Heart right ventricle (tissue), 16 donors: ENCODE measurements around the gene MB21D2. TPM values are rescaled to one million over a fixed set of nuclear protein-coding genes. Genes with fewer than 3 reads are reported as not detected.

Source experiments
- ATAC-seq, 8 donors: fragments of 200-7000 bp; cut with Tn5 transposase; one replicate each; pipeline ENCODE4 v1.9.1; 2020; ENCODE audit warnings: mild to moderate bottlenecking in 8 of 8, moderate library complexity in 8 of 8, moderate number of reproducible peaks in 1 of 8
- DNase-seq, 2 donors: peaks; one replicate each; pipeline ENCODE4 v3.0.0-alpha.2; 2020
- H3K27ac ChIP-seq, 10 donors: fragments of 200-600 bp; sonication (generic) in 2 of 10; one replicate each; pipeline versions ENCODE4 v1.5.0 to v1.8.0; 2020 to 2022; ENCODE audit warnings: mild to moderate bottlenecking in 3 of 10
- H3K27me3 ChIP-seq, 7 donors: fragments of 200-600 bp; one replicate each; pipeline ENCODE4 v1.8.0; 2021 to 2022; ENCODE audit warnings: mild to moderate bottlenecking in 2 of 7
- H3K36me3 ChIP-seq, 9 donors: fragments of 200-600 bp; sonication (generic) in 1 of 9; one replicate each; pipeline versions ENCODE4 v1.5.0 to v1.8.0; 2020 to 2022; ENCODE audit warnings: mild to moderate bottlenecking in 2 of 9
- H3K4me1 ChIP-seq, 9 donors: fragments of 200-600 bp; sonication (generic) in 1 of 9; one replicate each; pipeline versions ENCODE4 v1.5.0 to v1.8.0; 2020 to 2022; ENCODE audit warnings: mild to moderate bottlenecking in 4 of 9
- H3K4me3 ChIP-seq, 10 donors: fragments of 200-600 bp; sonication (generic) in 2 of 10; one replicate each; pipeline versions ENCODE4 v1.5.0 to v1.8.0; 2020 to 2022; ENCODE audit warnings: mild to moderate bottlenecking in 7 of 10, moderate library complexity in 2 of 10
- H3K9me3 ChIP-seq, 11 donors: fragments of 200-600 bp in 10 of 11; sonication (generic) in 2 of 11; one replicate each; pipeline versions ENCODE4 v1.5.0 to v1.8.0; 2013 to 2022; ENCODE audit warnings: mild to moderate bottlenecking in 2 of 11, control low read depth in 1 of 11, moderate library complexity in 1 of 11
- CTCF ChIP-seq, 9 donors: fragments of 200-600 bp; sonication (generic) in 2 of 9; IDR thresholded peaks; one replicate each; pipeline versions ENCODE4 v1.5.0 to v1.8.0; 2021 to 2022; ENCODE audit warnings: antibody characterized with exemption in 9 of 9, mild to moderate bottlenecking in 5 of 9, moderate library complexity in 1 of 9
- WGBS, 2 donors: extraction: QIAGEN DNeasy Blood & Tissue Kit; methylation state at CpG; one replicate each; pipeline ENCODE4 v1.1.7; 2013; ENCODE audit warnings: inconsistent platforms in 1 of 2; 5-methylcytosine and 5-hydroxymethylcytosine counted together
- intact Hi-C, 10 donors: fragments of 100-400 bp; cut with DNase I; formaldehyde crosslinking; loops; one replicate each; pipeline versions ENCODE4 v1.11.1 to v1.14.2; 2022
- polyA plus RNA-seq, 2 donors: library from polyadenylated mRNA; stranded (reverse); fragments of 200-250 nt; gene quantifications; one replicate each; pipeline ENCODE4 v1.2.3, GENCODE V29; 2013
- total RNA-seq, 10 donors: library from RNA; stranded (reverse); fragmentation: NEBNext Ultra II Directional in 3 of 10; extraction: Animal tissue kit (Norgen Biotek cat#: 25700) in 3 of 10; gene quantifications; one replicate each; pipeline versions ENCODE4 v1.2.1 to v1.2.4, GENCODE V29; 2021 to 2023
- donor health status: Arrhythmogenic right ventricular cardiomyopathy.
- donor health status: ischemic (EF 13 %, LVEDD 7.1; RV severe dilation, severe dysfunction).
- donor health status: healthy with polysubstance abuse.
- donor health status: DM: no; HTN: yes; CAD: no.
- donor health status: DM: no; HTN: no; CAD: no.
- donor health status: ischemic (EF 25% LVEDD 6.9; RV normal size, moderate dysfunction).
- donor health status: ischemic (EF 25% LVEDD 5.7; RV mildly dilated, moderate dysfunction).
- donor health status: healthy.
- donor health status: DM: yes; HTN: yes; CAD: no.
- donor health status: Ischemic cardiomyopathy.
- donor health status: ischemic (EF 35%, LVEDD 5.7; RV mildly dilated, moderate dysfunction).
- donor health status: nonischemic (EF 11% LVEDD 7.7; RV severe dilation, severe dysfunction).
- donor health status: DM: yes; HTN: yes; CAD: no.
- donor health status: PGD.
- donor health status: ischemic (EF 29% LVEDD 5.4; RV normal size, mild dysfunction).
- donor health status: nonischemic (EF 23%, LVEDD 6.1; RV moderate dilation, normal function).

The MB21D2 gene
- total and polyA plus RNA-seq, 12 donors: 0.80 to 4.4 (median 2.8) TPM

DNA sequence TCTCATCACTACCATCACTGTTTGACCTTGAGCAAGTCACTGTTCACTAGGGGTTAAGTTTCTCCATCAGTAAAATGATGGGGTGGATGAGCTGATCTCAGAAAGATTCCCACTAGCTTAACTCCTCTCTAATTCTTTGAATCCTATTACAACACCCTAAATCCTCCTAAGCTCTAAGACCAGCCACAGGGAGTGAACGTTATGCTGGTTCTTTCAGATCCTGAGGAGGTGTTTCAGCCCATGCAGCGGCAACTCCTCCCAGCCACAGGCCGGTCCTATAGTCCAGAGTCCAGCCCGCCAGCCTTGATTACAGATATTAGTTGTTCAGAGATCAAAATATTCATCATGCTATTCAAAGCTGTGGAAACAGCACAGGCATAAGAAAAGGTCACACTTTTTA is 15.1 kb downstream of the MB21D2 start:
- TF ChIP-seq CTCF (IDR thresholded peaks at IDR 0.05): no peak
- peaks cover 0 to 23% (median 7%) of the 10 kb centered on the region in 9 donors for H3K4me1 ChIP-seq
- ATAC-seq (no peak), DNase-seq (no peak)
- H3K27ac ChIP-seq: no peak overlapping the region
- no peaks in the 10 kb centered on the region for H3K36me3 ChIP-seq
- peaks cover 0 to 8% (median 0%) of the 10 kb centered on the region in 11 donors for H3K9me3 ChIP-seq
- intact Hi-C loops: no loop called here
- 94 to 97% methylated on average over 4 of the region's 4 CpGs for WGBS, 2 donors
- H3K4me3 ChIP-seq: no peak overlapping the region
- H3K27me3 ChIP-seq: no peaks in the 10 kb centered on the region

DNA sequence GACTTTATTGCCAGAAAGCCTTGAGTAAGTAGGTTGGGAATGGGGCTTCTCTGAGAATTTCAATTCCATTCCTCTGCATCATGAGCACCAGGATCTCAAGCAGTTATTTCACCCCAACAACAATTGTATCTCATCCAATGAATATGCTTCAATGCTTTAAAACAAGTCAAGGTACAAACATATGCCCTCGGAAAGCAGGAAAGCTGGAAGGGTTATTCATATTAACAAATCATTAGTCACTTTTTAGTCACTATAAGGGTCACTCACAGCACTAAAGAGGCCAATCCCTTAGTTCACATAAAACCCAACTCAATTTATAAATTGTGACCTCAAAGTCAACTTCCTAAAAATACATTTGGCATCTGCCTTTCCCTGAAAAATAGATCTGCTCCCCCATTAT is 16.2 kb downstream of the MB21D2 start:
- DNase-seq (no peak), ATAC-seq (no peak)
- intact Hi-C loops: no loop called here
- H3K4me3 ChIP-seq: no peak overlapping the region
- H3K27ac ChIP-seq: no peak overlapping the region
- H3K36me3 ChIP-seq: no peaks in the 10 kb centered on the region
- WGBS, 2 donors: 76 to 87% methylated on average over 1 of the region's 1 CpG
- no peaks in the 10 kb centered on the region for H3K27me3 ChIP-seq
- peaks cover 0 to 8% (median 0%) of the 10 kb centered on the region in 11 donors for H3K9me3 ChIP-seq
- H3K4me1 ChIP-seq: peaks cover 0 to 23% (median 7%) of the 10 kb centered on the region in 9 donors
- TF ChIP-seq CTCF (IDR thresholded peaks at IDR 0.05): no peak

GRCh38 chr3:192899540-192899982 is 18.1 kb downstream of the MB21D2 start:
- H3K36me3 ChIP-seq: no peaks in the 10 kb centered on the region
- ATAC-seq: peak in 5 of 8 donors; percentile 16 to 63 (median 36)
- no peak overlapping the region for H3K4me3 ChIP-seq
- 67 to 69% methylated on average over 3 of the region's 3 CpGs for WGBS, 2 donors
- H3K27me3 ChIP-seq: no peaks in the 10 kb centered on the region
- DNase-seq: no peak
- intact Hi-C loops: no loop called here
- no peak for TF ChIP-seq CTCF (IDR thresholded peaks at IDR 0.05)
- peak overlapping the region in 1 of 10 donors; percentile 33 for H3K27ac ChIP-seq
- peaks cover 0 to 8% (median 0%) of the 10 kb centered on the region in 11 donors for H3K9me3 ChIP-seq
- peaks cover 0 to 23% (median 6%) of the 10 kb centered on the region in 9 donors for H3K4me1 ChIP-seq

DNA sequence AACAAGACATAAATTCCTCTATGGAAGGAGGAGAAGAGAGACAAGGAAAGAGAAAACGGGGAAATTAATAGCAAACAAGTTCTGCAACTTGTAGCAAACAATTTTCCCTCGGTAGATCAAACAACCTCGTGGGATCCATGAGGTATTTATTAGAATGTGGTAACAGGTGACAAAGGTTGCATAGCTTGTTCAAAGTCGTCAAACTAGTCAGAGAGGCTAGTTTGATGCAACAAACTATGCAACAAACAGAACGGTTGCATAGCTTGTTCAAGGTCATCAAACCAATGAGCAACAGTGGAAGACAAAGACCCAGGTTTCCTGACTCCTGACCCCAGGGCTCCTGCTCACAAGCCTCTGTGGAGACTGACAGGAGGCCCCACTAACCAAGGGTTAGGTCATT is 20.7 kb downstream of the MB21D2 start:
- H3K4me3 ChIP-seq: no peak overlapping the region
- no peak overlapping the region for H3K27ac ChIP-seq
- WGBS, 2 donors: 86 to 89% methylated on average over 5 of the region's 5 CpGs
- peaks cover 0 to 41% (median 6%) of the 10 kb centered on the region in 9 donors for H3K4me1 ChIP-seq
- intact Hi-C loops: no loop called here
- no peak for DNase-seq
- no peaks in the 10 kb centered on the region for H3K36me3 ChIP-seq
- no peaks in the 10 kb centered on the region for H3K9me3 ChIP-seq
- no peak for ATAC-seq
- no peak for TF ChIP-seq CTCF (IDR thresholded peaks at IDR 0.05)
- H3K27me3 ChIP-seq: no peaks in the 10 kb centered on the region
